Hepatocyte (in vitro differentiated cells): ENCODE results near the gene EDA. TPM values are rescaled to one million over a fixed set of nuclear protein-coding genes. Genes with fewer than 3 reads are reported as not detected.
A peak's percentile ranks its signal among the peaks of the same experiment; 100 is the strongest.

Experiments used
- DNase-seq: peaks from one replicate; pipeline ENCODE4 v3.0.0-alpha.2; 2016; ENCODE audit warnings: low spot score
- H2AFZ ChIP-seq: fragments of 200-600 bp; sonication (generic); 2 replicates; pipeline ENCODE4 v1.6.0; 2016; ENCODE audit warnings: antibody characterized with exemption, mild to moderate bottlenecking
- H3K27ac ChIP-seq: fragments of 200-600 bp; sonication (generic); 2 replicates; pipeline ENCODE4 v1.5.1; 2016; ENCODE audit warnings: mild to moderate bottlenecking
- H3K27me3 ChIP-seq: fragments of 200-600 bp; sonication (generic); 2 replicates; pipeline ENCODE4 v1.6.1; 2016
- H3K36me3 ChIP-seq: fragments of 200-600 bp; sonication (generic); replicated peaks from 2 replicates; pipeline ENCODE4 v1.5.1; 2016; ENCODE audit warnings: low read depth; ENCODE audit not compliant: insufficient read depth
- H3K4me1 ChIP-seq: fragments of 200-600 bp; sonication (generic); 2 replicates; pipeline ENCODE4 v1.5.1; 2016; ENCODE audit warnings: mild to moderate bottlenecking, moderate library complexity; ENCODE audit not compliant: insufficient read depth
- H3K4me2 ChIP-seq: fragments of 200-600 bp; sonication (generic); 2 replicates; pipeline ENCODE4 v1.6.0; 2016
- H3K4me3 ChIP-seq: fragments of 200-600 bp; sonication (generic); 2 replicates; pipeline ENCODE4 v1.5.1; 2016; ENCODE audit warnings: mild to moderate bottlenecking
- H3K79me2 ChIP-seq: fragments of 200-600 bp; sonication (generic); 2 replicates; pipeline ENCODE4 v1.6.0; 2017; ENCODE audit warnings: mild to moderate bottlenecking
- H3K9me2 ChIP-seq: fragments of 200-600 bp; sonication (generic); replicated peaks from 2 replicates; pipeline ENCODE4 v1.6.0; 2017; ENCODE audit warnings: mild to moderate bottlenecking; ENCODE audit not compliant: insufficient read depth
- H3K9me3 ChIP-seq: fragments of 200-600 bp; sonication (generic); 2 replicates; pipeline ENCODE4 v1.5.1; 2016; ENCODE audit warnings: low read depth, mild to moderate bottlenecking
- H4K20me1 ChIP-seq: fragments of 200-600 bp; sonication (generic); 2 replicates; pipeline ENCODE4 v1.6.0; 2016; ENCODE audit warnings: mild to moderate bottlenecking; ENCODE audit not compliant: insufficient read depth, poor library complexity, severe bottlenecking
- EZH2 ChIP-seq: fragments of 200-600 bp; sonication (generic); IDR thresholded peaks from 2 replicates; pipeline ENCODE4 v1.6.1; 2016; ENCODE audit warnings: antibody characterized with exemption, mild to moderate bottlenecking, borderline replicate concordance
- EZH2phosphoT487 ChIP-seq: fragments of 200-600 bp; sonication (generic); IDR thresholded peaks from one replicate; pipeline ENCODE4 v1.6.1; 2018; ENCODE audit warnings: antibody characterized with exemption, mild to moderate bottlenecking, low read depth, moderate library complexity; ENCODE audit not compliant: unreplicated experiment, severe bottlenecking
- WGBS: methylation state at CpG from one replicate; pipeline ENCODE4 v1.1.6; 2016; ENCODE audit warnings: low lambda C conversion rate; ENCODE audit errors: missing lambda C conversion rate; 5-methylcytosine and 5-hydroxymethylcytosine counted together
- microRNA-seq: library from miRNA; unstranded; fragments of <30 nt; microRNA quantifications from one replicate; pipeline ENCODE4, GENCODE V29; 2017
- polyA plus RNA-seq: library from polyadenylated mRNA; unstranded; fragments of >200 nt; fragmentation: Nextera tagmentation; extraction: Ambion mirVana; gene quantifications from 2 replicates; pipeline ENCODE4 v1.2.1, GENCODE V29; 2016
- small RNA-seq: library from RNA; depleted of rRNA; stranded (forward); fragments of <200 nt; gene quantifications from one replicate; pipeline ENCODE3, GENCODE V24; 2014
- total RNA-seq: library from RNA; depleted of rRNA; stranded (reverse); fragments of >200 nt; gene quantifications from 2 replicates; pipeline ENCODE4 v1.2.3, GENCODE V29; 2014
- TF ChIP-seq, protein P1 (sequence below): fragments of 200-600 bp; sonication (generic); IDR thresholded peaks from 2 replicates; pipeline ENCODE4 v1.5.1; 2016; ENCODE audit warnings: antibody characterized with exemption, mild to moderate bottlenecking; ENCODE audit not compliant: poor library complexity

EDA gene
- total and polyA plus RNA-seq, 2 experiments from 2014 or later = 4.7 to 19.1 TPM

DNA sequence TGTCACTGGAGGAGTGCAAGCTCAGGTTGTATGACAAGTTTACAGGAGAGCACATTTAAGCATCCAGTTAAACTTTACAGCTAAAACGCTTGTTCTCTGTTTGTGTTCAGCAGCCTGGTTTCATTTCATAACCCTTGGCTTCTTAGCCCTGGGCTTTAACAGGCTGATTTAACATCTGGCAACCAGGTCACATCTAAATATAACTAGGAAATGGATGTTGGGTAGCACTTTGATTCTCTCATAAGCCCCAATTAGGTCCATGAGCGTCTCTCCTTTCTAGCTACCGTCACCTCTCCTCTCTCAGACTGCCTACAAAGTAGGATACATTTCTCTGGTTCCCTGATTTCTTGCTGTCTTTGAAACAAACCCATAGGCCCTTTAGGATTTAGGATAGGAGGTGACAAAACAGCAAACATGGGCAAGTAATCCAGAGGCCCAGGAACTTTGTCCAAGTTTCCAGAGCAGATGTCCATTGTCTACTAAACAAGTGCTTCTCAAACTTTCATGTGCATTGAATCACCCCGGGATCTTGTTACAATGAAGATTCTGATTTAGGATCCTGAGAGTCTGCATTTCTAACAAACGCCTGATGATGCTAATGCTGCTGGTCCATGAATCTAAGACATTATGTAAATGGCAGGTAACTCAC lies 468.8 kb downstream of the EDA start:
- Histone ChIP-seq H3K4me3 (no peak overlapping the region), H3K9me3 (no peaks in the 10 kb centered on the region)
- 68% methylated on average over 5 of the region's 5 CpGs for WGBS

GRCh38 chrX:70087857-70088630 lies 472.1 kb downstream of the EDA start:
- no peaks in the 10 kb centered on the region for H3K27me3 ChIP-seq
- no peak overlapping the region for H3K27ac ChIP-seq
- H3K36me3 ChIP-seq = no peaks in the 10 kb centered on the region
- no peaks in the 10 kb centered on the region for H3K79me2 ChIP-seq
- WGBS = 63% methylated on average over 11 of the region's 11 CpGs
- peak; percentile 43 for DNase-seq
- H4K20me1 ChIP-seq = no peaks in the 10 kb centered on the region
- H2AFZ ChIP-seq = no peak overlapping the region
- peaks cover 3% of the 10 kb centered on the region for H3K4me1 ChIP-seq
- TF ChIP-seq EZH2phosphoT487 = no peak
- TF ChIP-seq EZH2 = no peak
- TF ChIP-seq, protein P1, sequence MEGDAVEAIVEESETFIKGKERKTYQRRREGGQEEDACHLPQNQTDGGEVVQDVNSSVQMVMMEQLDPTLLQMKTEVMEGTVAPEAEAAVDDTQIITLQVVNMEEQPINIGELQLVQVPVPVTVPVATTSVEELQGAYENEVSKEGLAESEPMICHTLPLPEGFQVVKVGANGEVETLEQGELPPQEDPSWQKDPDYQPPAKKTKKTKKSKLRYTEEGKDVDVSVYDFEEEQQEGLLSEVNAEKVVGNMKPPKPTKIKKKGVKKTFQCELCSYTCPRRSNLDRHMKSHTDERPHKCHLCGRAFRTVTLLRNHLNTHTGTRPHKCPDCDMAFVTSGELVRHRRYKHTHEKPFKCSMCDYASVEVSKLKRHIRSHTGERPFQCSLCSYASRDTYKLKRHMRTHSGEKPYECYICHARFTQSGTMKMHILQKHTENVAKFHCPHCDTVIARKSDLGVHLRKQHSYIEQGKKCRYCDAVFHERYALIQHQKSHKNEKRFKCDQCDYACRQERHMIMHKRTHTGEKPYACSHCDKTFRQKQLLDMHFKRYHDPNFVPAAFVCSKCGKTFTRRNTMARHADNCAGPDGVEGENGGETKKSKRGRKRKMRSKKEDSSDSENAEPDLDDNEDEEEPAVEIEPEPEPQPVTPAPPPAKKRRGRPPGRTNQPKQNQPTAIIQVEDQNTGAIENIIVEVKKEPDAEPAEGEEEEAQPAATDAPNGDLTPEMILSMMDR = no peak
- H3K9me2 ChIP-seq = no peaks in the 10 kb centered on the region
- no peak overlapping the region for H3K4me2 ChIP-seq
- H3K9me3 ChIP-seq = no peaks in the 10 kb centered on the region
- H3K4me3 ChIP-seq = no peak overlapping the region

More for the DNA sequence above, 468.8 kb downstream of the EDA start:
- H3K36me3 ChIP-seq = no peaks in the 10 kb centered on the region
- TF ChIP-seq, protein P1 = no peak
- TF ChIP-seq EZH2 = no peak
- no peak for TF ChIP-seq EZH2phosphoT487
- no peaks in the 10 kb centered on the region for H3K9me2 ChIP-seq
- H3K27me3 ChIP-seq = no peaks in the 10 kb centered on the region
- H4K20me1 ChIP-seq = no peaks in the 10 kb centered on the region
- no peak overlapping the region for H3K27ac ChIP-seq
- DNase-seq = no peak
- peaks cover 3% of the 10 kb centered on the region for H3K4me1 ChIP-seq
- H3K79me2 ChIP-seq = no peaks in the 10 kb centered on the region
- no peak overlapping the region for H3K4me2 ChIP-seq
- no peak overlapping the region for H2AFZ ChIP-seq

DNA sequence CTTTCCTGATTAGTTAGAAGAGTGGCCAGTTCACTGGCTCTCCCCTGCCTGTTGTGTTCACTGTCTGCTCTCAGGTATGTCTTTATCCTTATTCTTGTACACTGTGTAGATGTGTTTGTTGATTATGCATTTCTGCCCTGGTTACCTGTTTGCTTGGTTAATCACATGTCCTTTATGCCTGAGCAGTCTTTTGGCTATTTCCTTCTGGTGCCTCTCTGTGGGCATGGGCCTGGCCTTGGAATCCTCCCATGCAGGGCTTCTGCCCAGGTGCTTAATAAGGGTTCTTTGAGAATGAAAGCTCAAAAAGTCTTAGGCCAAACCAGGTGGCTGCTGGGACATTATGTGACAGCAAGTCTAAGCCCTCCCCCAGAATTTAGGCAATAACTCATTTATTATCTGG lies 472.8 kb downstream of the EDA start:
- no peaks in the 10 kb centered on the region for H3K27me3 ChIP-seq
- TF ChIP-seq, protein P1 = no peak
- TF ChIP-seq EZH2 (no peak), EZH2phosphoT487 (no peak)
- H3K4me3 ChIP-seq = no peak overlapping the region
- no peak overlapping the region for H3K27ac ChIP-seq
- no peaks in the 10 kb centered on the region for H3K36me3 ChIP-seq
- H2AFZ ChIP-seq = no peak overlapping the region
- no peaks in the 10 kb centered on the region for H3K79me2 ChIP-seq
- no peaks in the 10 kb centered on the region for H3K9me2 ChIP-seq
- H3K9me3 ChIP-seq = no peaks in the 10 kb centered on the region
- H3K4me1 ChIP-seq = peaks cover 3% of the 10 kb centered on the region
- no peak for DNase-seq
- H4K20me1 ChIP-seq = no peaks in the 10 kb centered on the region
- H3K4me2 ChIP-seq = no peak overlapping the region

Small RNA genes within 50 kb of the gene (microRNA-seq; reads per million reads assigned to microRNA genes)
- 19.2 reads per million, percentile 37 among the genes with 10 or more reads in this experiment for gene MIR676

Small RNA genes within 50 kb of the gene (small RNA-seq; reads per million reads assigned to genes)
- 0.84 reads per million, percentile 64 among the genes with 10 or more reads in this experiment for gene MIR676
- gene RF00012 = not detected

Other genes with a start within 250 kb of the EDA start
- 0.16 and 0.20 TPM in 2 replicates for gene NALF2, start 111.8 kb upstream of the EDA start, total RNA-seq
- 0.38 and 0.46 TPM in 2 replicates for gene NALF2, start 111.8 kb upstream of the EDA start, polyA plus RNA-seq